Measurements from ENCODE around the gene FHAD1.

FHAD1 gene

DNA sequence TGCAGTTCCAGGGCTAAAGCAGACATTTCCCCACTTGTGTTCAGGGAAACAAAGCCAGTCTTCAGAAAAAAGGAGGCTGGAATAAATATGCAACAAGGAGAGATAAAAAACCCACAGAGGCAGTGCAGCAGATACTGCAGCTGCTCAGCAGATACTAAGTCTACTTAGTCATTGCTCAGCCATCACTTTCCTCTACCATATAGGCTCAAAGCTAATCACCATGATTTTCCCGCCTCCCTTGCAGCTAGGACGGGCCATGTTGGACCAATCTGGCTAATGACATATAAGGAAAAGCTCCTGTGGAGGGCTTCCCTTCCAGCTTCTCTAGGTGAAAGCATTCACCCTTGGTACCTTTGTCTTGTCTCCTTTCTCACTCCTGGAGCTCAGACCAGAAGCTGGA, 152.7 kb downstream of the FHAD1 start:
- TF ChIP-seq NFIC (IDR thresholded peaks at IDR 0.05), result no peak
- TF ChIP-seq, protein P1, sequence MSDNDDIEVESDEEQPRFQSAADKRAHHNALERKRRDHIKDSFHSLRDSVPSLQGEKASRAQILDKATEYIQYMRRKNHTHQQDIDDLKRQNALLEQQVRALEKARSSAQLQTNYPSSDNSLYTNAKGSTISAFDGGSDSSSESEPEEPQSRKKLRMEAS (IDR thresholded peaks at IDR 0.05), result no peak
- TF ChIP-seq EGR1 (IDR thresholded peaks at IDR 0.05), result no peak
- TF ChIP-seq, protein P2, sequence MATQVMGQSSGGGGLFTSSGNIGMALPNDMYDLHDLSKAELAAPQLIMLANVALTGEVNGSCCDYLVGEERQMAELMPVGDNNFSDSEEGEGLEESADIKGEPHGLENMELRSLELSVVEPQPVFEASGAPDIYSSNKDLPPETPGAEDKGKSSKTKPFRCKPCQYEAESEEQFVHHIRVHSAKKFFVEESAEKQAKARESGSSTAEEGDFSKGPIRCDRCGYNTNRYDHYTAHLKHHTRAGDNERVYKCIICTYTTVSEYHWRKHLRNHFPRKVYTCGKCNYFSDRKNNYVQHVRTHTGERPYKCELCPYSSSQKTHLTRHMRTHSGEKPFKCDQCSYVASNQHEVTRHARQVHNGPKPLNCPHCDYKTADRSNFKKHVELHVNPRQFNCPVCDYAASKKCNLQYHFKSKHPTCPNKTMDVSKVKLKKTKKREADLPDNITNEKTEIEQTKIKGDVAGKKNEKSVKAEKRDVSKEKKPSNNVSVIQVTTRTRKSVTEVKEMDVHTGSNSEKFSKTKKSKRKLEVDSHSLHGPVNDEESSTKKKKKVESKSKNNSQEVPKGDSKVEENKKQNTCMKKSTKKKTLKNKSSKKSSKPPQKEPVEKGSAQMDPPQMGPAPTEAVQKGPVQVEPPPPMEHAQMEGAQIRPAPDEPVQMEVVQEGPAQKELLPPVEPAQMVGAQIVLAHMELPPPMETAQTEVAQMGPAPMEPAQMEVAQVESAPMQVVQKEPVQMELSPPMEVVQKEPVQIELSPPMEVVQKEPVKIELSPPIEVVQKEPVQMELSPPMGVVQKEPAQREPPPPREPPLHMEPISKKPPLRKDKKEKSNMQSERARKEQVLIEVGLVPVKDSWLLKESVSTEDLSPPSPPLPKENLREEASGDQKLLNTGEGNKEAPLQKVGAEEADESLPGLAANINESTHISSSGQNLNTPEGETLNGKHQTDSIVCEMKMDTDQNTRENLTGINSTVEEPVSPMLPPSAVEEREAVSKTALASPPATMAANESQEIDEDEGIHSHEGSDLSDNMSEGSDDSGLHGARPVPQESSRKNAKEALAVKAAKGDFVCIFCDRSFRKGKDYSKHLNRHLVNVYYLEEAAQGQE (IDR thresholded peaks at IDR 0.05; ENCODE audit: low read depth), result no peak
- no peak for TF ChIP-seq CEBPB (IDR thresholded peaks at IDR 0.05)
- TF ChIP-seq ZBTB7A (IDR thresholded peaks at IDR 0.05; ENCODE audit: low read depth), result no peak
- TF ChIP-seq YY1 (IDR thresholded peaks at IDR 0.05; ENCODE audit: low read depth), result no peak
- no peak for TF ChIP-seq RAD21 (IDR thresholded peaks at IDR 0.05; ENCODE audit: low read depth)
- no peak for TF ChIP-seq CREB1 (IDR thresholded peaks at IDR 0.05; ENCODE audit: low read depth)
- no peak for TF ChIP-seq EP300 (IDR thresholded peaks at IDR 0.05; ENCODE audit: borderline replicate concordance)
- no peak for TF ChIP-seq TCF12 (IDR thresholded peaks at IDR 0.05; ENCODE audit: low read depth)
- TF ChIP-seq FOXM1 (IDR thresholded peaks at IDR 0.05; ENCODE audit: borderline replicate concordance, low read depth), result no peak
- no peak for TF ChIP-seq TEAD4 (IDR thresholded peaks at IDR 0.05)

DNA sequence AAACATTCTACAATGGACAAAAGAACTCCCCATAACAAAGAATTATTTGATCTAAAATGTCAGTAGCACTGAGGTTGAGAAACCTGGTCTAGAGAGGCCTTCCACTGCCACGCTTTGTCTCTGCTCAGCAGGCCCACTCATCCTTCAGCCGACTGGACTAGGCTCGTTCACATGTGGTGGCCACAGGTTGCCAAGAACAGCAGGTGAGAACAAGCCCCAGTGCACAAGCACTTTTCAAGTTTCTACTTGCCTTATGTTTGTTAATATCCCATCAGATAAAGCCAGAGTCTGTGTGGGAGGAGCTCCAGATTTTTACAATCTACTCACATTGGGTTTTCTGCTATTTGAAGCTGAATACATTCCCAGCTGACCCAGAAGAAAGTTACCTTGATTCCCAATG, 153.6 kb downstream of the FHAD1 start:
- TF ChIP-seq EGR1 (IDR thresholded peaks at IDR 0.05) (no peak), CREB1 (IDR thresholded peaks at IDR 0.05; ENCODE audit: low read depth) (no peak), NFIC (IDR thresholded peaks at IDR 0.05) (peak; percentile 90), EP300 (IDR thresholded peaks at IDR 0.05; ENCODE audit: borderline replicate concordance) (peak; percentile 69; the same call in 1 of the 2 replicates), RAD21 (IDR thresholded peaks at IDR 0.05; ENCODE audit: low read depth) (no peak), YY1 (IDR thresholded peaks at IDR 0.05; ENCODE audit: low read depth) (no peak), TCF12 (IDR thresholded peaks at IDR 0.05; ENCODE audit: low read depth) (peak; percentile 88), CEBPB (IDR thresholded peaks at IDR 0.05) (peak; percentile 52; the same call in 1 of the 2 replicates), FOXM1 (IDR thresholded peaks at IDR 0.05; ENCODE audit: borderline replicate concordance, low read depth) (no peak), TAF1 (IDR thresholded peaks at IDR 0.05; ENCODE audit: low read depth) (no peak), ZBTB7A (IDR thresholded peaks at IDR 0.05; ENCODE audit: low read depth) (no peak), TEAD4 (IDR thresholded peaks at IDR 0.05) (no peak)
- TF ChIP-seq, protein P3, sequence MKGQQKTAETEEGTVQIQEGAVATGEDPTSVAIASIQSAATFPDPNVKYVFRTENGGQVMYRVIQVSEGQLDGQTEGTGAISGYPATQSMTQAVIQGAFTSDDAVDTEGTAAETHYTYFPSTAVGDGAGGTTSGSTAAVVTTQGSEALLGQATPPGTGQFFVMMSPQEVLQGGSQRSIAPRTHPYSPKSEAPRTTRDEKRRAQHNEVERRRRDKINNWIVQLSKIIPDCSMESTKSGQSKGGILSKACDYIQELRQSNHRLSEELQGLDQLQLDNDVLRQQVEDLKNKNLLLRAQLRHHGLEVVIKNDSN (IDR thresholded peaks at IDR 0.05), result peak; percentile 20; the same call in 1 of the 2 replicates
- TF ChIP-seq, protein P1 (IDR thresholded peaks at IDR 0.05), result peak; percentile 64; the same call in 1 of the 2 replicates

DNA sequence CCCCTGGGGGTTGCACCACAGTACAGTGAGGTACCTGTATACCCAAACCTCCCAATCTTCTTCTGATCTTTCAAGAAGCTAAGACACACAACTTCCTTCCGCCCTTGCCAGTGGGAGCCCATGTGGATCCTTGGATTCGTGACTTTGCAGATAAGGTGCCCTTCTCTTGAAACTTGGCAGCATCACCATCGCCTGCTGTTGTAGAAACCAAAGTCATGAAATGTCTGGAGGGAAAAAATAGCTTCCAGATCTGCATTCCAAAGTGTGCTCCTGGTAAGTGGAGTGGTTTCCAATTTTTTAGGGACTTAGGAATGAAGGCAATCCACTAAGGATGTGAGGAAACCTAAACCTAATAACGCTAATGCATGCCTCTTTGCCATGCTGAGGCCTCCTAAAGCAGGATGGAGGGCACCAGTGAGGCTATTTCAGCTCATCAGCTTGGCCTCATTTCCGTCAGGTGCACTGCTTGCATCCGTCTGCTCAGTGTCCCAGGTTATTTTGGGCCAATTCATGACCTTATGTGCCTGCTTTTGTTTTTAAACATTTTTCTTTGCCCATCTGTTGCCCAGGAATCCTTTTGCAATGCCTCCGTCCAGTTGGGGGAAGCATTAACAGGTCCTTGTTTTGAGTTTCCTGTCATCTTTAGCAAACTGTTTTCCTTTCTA, 154.5 kb downstream of the FHAD1 start:
- TF ChIP-seq FOXM1 (IDR thresholded peaks at IDR 0.05; ENCODE audit: borderline replicate concordance, low read depth) (no peak), TCF12 (IDR thresholded peaks at IDR 0.05; ENCODE audit: low read depth) (no peak), RAD21 (IDR thresholded peaks at IDR 0.05; ENCODE audit: low read depth) (no peak), NFIC (IDR thresholded peaks at IDR 0.05) (no peak), EP300 (IDR thresholded peaks at IDR 0.05; ENCODE audit: borderline replicate concordance) (no peak), CREB1 (IDR thresholded peaks at IDR 0.05; ENCODE audit: low read depth) (no peak), YY1 (IDR thresholded peaks at IDR 0.05; ENCODE audit: low read depth) (no peak), CEBPB (IDR thresholded peaks at IDR 0.05) (no peak), EGR1 (IDR thresholded peaks at IDR 0.05) (no peak), ZBTB7A (IDR thresholded peaks at IDR 0.05; ENCODE audit: low read depth) (no peak), TEAD4 (IDR thresholded peaks at IDR 0.05) (no peak)
- TF ChIP-seq, protein P2 (IDR thresholded peaks at IDR 0.05; ENCODE audit: low read depth), result no peak
- TF ChIP-seq, protein P1 (IDR thresholded peaks at IDR 0.05), result no peak
- TF ChIP-seq, protein P3 (IDR thresholded peaks at IDR 0.05), result no peak

DNA sequence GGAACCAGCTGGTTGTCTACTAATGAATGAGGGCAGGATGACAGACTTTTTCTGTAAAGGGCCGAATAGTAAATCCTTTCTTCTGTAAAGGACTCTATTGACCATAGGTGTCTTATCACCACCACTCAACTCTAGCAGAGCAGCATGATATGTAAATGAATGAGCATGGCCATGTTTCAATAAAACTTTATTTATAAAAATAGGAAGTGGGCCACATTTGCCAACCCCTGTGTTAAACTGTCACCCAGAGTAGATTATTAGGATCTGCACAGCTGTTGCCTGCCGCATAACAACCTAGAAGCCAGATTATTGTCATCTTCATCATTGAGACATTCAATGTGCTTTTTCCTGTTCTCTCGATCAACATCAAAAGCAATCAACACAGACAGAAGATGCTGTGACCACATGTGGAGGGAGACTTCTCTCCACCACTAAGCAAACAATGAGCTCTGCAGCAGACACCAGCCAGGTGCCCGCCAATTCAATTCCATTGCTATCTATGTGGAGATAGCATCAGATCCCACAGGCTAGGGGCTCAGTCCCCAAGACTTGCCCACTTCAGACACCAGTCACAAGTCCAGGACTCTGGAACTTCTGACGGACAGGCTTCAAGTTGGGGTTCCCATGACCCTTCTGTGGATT, 155.9 kb downstream of the FHAD1 start:
- TF ChIP-seq, protein P1 (IDR thresholded peaks at IDR 0.05), result no peak
- TF ChIP-seq EP300 (IDR thresholded peaks at IDR 0.05; ENCODE audit: borderline replicate concordance) (no peak), TAF1 (IDR thresholded peaks at IDR 0.05; ENCODE audit: low read depth) (no peak)
